C4-2B (cell line): ENCODE data around the gene PRKCA.

Experiments used
- H3K27ac ChIP-seq: fragments of 450-650 bp; 2 replicates; pipeline ENCODE4 v1.5.1; 2017
- CTCF ChIP-seq: fragments of 450-650 bp; conservative IDR thresholded peaks from 2 replicates; pipeline ENCODE4 v1.5.1; 2017; ENCODE audit warnings: mild to moderate bottlenecking
- ZFX ChIP-seq: fragments of 450-650 bp; IDR thresholded peaks from 2 replicates; pipeline ENCODE4 v1.6.1; 2017

The PRKCA gene

GRCh38 chr17:66714046-66715023 is 411.9 kb downstream of the PRKCA start:
- no peak overlapping the region for H3K27ac ChIP-seq
- TF ChIP-seq CTCF (no peak), ZFX (no peak)

GRCh38 chr17:66715076-66715675 is 412.8 kb downstream of the PRKCA start:
- no peak for TF ChIP-seq CTCF
- no peak for TF ChIP-seq ZFX
- H3K27ac ChIP-seq: no peak overlapping the region

- TF ChIP-seq CTCF (peak; percentile 86), ZFX (no peak)
- no peak overlapping the region for H3K27ac ChIP-seq
Measured at GRCh38 chr17:66715745-66716156, 413.3 kb downstream of the PRKCA start.

- TF ChIP-seq CTCF: no peak
- no peak for TF ChIP-seq ZFX
- no peak overlapping the region for H3K27ac ChIP-seq
Measured at GRCh38 chr17:66716236-66717026, 414.0 kb downstream of the PRKCA start.

- TF ChIP-seq ZFX (no peak), CTCF (no peak)
- no peak overlapping the region for H3K27ac ChIP-seq
Measured at GRCh38 chr17:66717641-66718058, 415.2 kb downstream of the PRKCA start.

- TF ChIP-seq ZFX (no peak), CTCF (no peak)
- H3K27ac ChIP-seq: no peak overlapping the region
Measured at GRCh38 chr17:66720027-66720426, 417.6 kb downstream of the PRKCA start.
